Activated naive CD8-positive, alpha-beta T cell treated with anti-CD3 and anti-CD28 coated beads, Interleukin-2, amount 50 U/mL, for 24 hours (primary cell): ENCODE measurements around the gene LIPH.
"Not testable (repeated sequence)": the region's sequence is repeated elsewhere in the genome, so short reads cannot be mapped to it uniquely, and the experiment has no call there.

Experiments
- ATAC-seq: fragments of 150-1000 bp; cut with Tn5 transposase; one replicate; pipeline ENCODE4 v1.10.0; 2021
- DNase-seq: peaks from one replicate; pipeline ENCODE4 v3.0.0; 2021
- H3K27ac Mint-ChIP-seq: one replicate; pipeline ENCODE4 v1.8.0; 2021; ENCODE audit warnings: mild to moderate bottlenecking, mixed read lengths
- H3K27me3 Mint-ChIP-seq: one replicate; pipeline ENCODE4 v1.8.0; 2021; ENCODE audit warnings: mixed read lengths
- H3K36me3 Mint-ChIP-seq: one replicate; pipeline ENCODE4 v1.8.0; 2021; ENCODE audit warnings: low read depth, mixed read lengths
- H3K4me1 Mint-ChIP-seq: one replicate; pipeline ENCODE4 v1.8.0; 2021; ENCODE audit warnings: mixed read lengths
- H3K4me3 Mint-ChIP-seq: one replicate; pipeline ENCODE4 v1.8.0; 2021; ENCODE audit warnings: mild to moderate bottlenecking, moderate library complexity, mixed read lengths
- H3K9me3 Mint-ChIP-seq: one replicate; pipeline ENCODE4 v1.8.0; 2021; ENCODE audit warnings: mixed read lengths

Gene LIPH

DNA sequence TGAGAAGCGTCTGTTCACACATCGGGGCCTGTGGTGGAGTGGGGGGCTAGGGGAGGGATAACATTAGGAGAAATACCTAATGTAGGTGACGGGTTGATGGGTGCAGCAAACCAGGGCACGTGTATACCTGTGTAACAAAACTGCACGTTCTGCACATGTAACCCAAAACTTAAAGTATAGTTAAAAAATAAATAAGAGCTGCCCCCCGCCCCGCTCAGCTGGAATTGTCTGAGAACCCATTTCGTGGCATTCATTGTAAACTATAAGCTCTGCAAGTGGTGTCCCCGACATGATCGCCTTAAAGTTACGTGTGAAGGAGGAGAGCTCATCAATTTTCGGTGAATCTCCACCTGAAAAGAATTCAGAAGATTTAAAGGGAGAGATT, 7.3 kb upstream of the LIPH start:
- H3K27ac Mint-ChIP-seq, result no peak overlapping the region
- ATAC-seq, result no peak
- peaks cover 20% of the 10 kb centered on the region for H3K4me1 Mint-ChIP-seq
- H3K27me3 Mint-ChIP-seq, result peaks cover 2% of the 10 kb centered on the region
- no peaks in the 10 kb centered on the region for H3K36me3 Mint-ChIP-seq
- H3K4me3 Mint-ChIP-seq, result peak overlapping the region; percentile 74
- no peaks in the 10 kb centered on the region for H3K9me3 Mint-ChIP-seq
- DNase-seq, result no peak

DNA sequence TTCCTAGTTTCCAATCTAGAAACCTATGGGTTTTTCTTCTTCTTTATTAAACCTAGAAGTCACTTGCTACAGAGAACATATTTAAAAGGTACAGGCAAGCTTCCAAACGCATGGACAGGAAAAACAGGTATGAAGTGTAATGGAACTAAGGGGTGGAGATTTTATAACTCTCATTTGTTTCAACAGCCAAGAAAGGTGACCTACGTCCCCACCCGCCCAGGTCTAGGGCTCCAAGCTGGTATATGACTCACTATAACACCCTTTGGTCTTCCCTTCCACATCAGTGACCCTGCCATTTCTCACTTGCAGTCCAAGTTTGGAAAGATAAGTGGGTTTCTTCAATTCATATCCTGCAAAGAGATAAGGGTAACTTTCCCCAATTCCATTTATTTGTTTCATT, 6.0 kb upstream of the LIPH start:
- ATAC-seq (no peak), DNase-seq (no peak)
- Mint-ChIP-seq H3K27ac (no peak overlapping the region), H3K4me3 (no peak overlapping the region), H3K27me3 (peaks cover 2% of the 10 kb centered on the region), H3K4me1 (peaks cover 20% of the 10 kb centered on the region), H3K9me3 (no peaks in the 10 kb centered on the region), H3K36me3 (no peaks in the 10 kb centered on the region)

DNA sequence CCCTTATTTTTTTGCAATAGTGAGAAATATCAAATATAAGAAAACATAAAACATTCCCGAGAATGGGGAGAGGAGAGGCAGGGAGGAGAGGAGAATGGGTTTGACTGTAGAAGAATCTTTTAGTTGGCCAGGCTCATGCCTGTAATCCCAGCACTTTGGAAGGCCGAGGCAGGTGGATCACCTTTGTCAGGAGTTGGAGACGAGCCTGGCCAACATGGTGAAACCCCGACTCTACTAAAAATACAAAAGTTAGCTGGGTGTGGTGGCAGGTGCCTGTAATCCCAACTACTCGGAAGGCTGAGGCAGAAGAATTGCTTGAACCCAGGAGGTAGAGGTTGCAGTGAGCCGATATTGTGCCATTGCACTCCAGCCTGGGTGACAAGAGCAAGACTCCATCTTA, 4.3 kb upstream of the LIPH start:
- not testable (repeated sequence) for H3K36me3 Mint-ChIP-seq, H3K27ac Mint-ChIP-seq, H3K27me3 Mint-ChIP-seq, ATAC-seq, DNase-seq, H3K4me3 Mint-ChIP-seq, H3K9me3 Mint-ChIP-seq
- H3K4me1 Mint-ChIP-seq, result peaks cover 23% of the 10 kb centered on the region

DNA sequence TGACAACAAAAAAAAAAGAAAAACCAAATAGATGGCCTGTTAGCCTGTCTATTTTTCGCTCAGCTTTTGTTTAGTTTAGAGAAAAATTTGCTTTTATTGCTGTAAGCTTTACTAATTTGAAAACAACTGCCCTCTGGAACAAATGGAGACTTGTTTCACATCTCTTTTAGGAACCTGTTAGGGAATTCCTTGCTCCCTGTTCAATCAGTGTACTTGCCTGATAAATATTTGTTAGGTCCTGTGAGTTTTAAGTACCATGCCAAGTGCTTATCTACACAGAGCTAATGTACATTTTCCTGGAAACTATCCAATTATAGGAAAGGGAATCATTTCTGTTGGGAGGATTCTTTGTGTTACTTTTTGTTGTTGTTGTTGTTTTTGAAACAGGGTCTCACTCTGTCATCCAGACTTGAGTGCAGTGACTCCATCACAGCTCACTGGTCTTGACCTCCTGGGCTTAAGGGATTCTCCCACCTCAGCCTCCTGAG, 3.5 kb upstream of the LIPH start:
- H3K4me1 Mint-ChIP-seq, result peaks cover 18% of the 10 kb centered on the region
- DNase-seq (no peak), ATAC-seq (no peak)
- no peaks in the 10 kb centered on the region for H3K36me3 Mint-ChIP-seq
- no peaks in the 10 kb centered on the region for H3K9me3 Mint-ChIP-seq
- no peak overlapping the region for H3K27ac Mint-ChIP-seq
- H3K27me3 Mint-ChIP-seq, result peaks cover 2% of the 10 kb centered on the region
- no peak overlapping the region for H3K4me3 Mint-ChIP-seq

DNA sequence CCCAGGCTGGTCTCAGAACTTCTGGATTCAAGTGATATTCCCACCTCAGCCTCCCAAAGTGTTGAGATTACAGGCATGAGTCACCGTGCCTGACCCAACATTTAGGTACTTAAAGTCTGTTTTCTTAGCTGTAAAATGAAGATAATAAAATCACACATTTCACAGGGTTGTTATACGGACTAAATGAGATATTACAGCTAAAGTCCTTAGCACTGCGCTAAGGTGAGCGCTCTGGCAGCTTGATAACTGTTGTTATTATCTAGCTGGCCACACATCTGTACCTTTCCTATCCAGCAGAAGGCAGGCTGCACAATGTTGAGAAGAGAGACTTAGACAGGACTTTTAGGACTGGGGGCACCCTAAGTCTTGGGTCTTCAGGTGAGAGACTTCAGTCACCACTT, 2.7 kb upstream of the LIPH start:
- peaks cover 2% of the 10 kb centered on the region for H3K27me3 Mint-ChIP-seq
- no peaks in the 10 kb centered on the region for H3K9me3 Mint-ChIP-seq
- H3K4me1 Mint-ChIP-seq, result peaks cover 18% of the 10 kb centered on the region
- ATAC-seq (no peak), DNase-seq (no peak)
- no peaks in the 10 kb centered on the region for H3K36me3 Mint-ChIP-seq
- H3K27ac Mint-ChIP-seq, result no peak overlapping the region
- no peak overlapping the region for H3K4me3 Mint-ChIP-seq

DNA sequence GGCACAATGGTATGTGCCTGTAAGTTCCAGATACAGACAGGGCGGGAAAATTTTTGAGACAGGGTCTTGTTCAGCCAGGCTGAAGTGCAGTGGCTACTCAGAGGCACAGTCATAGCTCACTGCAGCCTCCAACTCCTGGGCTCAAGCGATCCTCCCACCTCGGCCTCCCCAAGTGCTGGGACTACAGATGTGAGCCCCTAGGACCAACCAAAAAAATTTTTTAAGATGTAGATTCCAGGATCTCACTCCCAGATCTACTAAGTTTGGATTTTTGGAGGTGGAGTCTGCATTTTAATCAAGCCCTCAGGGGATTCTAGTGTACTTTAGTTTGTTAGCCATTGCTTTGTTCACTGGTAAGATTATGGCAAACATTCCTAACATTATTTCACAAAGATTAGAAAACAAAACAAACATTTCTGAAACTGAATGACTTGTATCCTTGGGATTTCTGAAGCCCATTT, 2.7 kb downstream of the LIPH start:
- ATAC-seq (no peak), DNase-seq (no peak)
- Mint-ChIP-seq H3K4me1 (peaks cover 13% of the 10 kb centered on the region), H3K36me3 (no peaks in the 10 kb centered on the region), H3K27ac (no peak overlapping the region), H3K9me3 (no peaks in the 10 kb centered on the region), H3K4me3 (no peak overlapping the region), H3K27me3 (no peaks in the 10 kb centered on the region)

DNA sequence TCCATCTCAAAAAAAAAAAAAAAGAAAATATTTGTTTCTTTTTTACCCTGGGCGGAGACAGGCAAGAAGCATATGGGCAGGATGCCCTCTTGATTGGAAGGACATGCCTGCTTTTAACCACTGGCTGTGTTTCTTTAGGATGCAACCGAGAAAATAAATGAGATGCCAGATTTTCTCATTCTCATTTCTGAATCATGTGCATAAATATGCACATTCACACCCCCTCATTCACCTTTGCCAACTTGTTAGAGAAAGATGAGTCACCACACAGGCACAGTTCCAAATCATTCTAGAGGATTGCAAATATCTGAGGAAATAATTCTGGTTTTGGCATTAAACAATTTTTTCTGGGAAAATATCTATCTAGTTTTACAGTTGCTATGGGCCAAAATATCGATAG, 3.3 kb downstream of the LIPH start:
- no peaks in the 10 kb centered on the region for H3K9me3 Mint-ChIP-seq
- H3K4me3 Mint-ChIP-seq, result no peak overlapping the region
- H3K27me3 Mint-ChIP-seq, result no peaks in the 10 kb centered on the region
- peaks cover 13% of the 10 kb centered on the region for H3K4me1 Mint-ChIP-seq
- no peaks in the 10 kb centered on the region for H3K36me3 Mint-ChIP-seq
- no peak overlapping the region for H3K27ac Mint-ChIP-seq
- DNase-seq (no peak), ATAC-seq (no peak)

DNA sequence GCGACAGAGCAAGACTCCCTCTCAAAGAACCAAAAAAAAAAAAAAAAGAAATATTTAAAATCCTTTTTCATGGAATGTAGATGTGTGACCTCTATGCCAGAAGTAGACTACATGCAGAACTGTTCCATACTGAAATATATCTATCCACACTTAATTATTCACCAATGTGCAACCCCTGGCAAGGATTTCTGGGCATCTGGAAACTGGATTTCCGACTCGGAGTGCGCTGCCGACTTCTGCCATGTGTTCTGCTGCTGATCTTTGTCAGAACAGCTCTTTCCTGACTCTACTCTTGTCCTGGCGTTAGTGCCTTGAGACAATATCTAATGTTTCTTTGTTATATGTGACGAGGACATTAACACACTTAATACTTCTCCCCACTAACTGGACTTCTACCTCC, 11.7 kb downstream of the LIPH start:
- DNase-seq, result no peak
- Mint-ChIP-seq H3K9me3 (no peaks in the 10 kb centered on the region), H3K27me3 (peaks cover 2% of the 10 kb centered on the region), H3K27ac (no peak overlapping the region), H3K4me3 (no peak overlapping the region), H3K4me1 (peaks cover 10% of the 10 kb centered on the region), H3K36me3 (no peaks in the 10 kb centered on the region)
- no peak for ATAC-seq

DNA sequence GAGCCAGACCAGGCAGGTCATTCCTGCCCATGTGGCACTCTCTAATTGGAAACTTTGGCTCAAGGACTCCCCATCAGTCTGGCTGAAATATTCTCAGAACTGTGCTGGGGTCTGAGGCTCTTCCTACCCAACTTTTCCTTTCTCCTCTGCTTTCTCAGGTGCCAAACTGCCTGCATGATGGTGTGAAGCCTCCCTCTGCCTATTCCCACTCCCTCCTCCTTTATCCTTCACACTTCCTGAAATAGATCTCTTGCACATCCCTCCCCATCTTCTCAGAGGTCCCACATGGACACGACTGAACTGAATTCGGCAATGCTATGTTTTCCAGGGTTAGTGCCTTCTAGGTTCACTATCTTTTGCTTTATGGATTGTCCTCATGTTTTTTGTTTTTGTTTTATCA, 12.5 kb downstream of the LIPH start:
- no peak for DNase-seq
- peaks cover 10% of the 10 kb centered on the region for H3K4me1 Mint-ChIP-seq
- H3K9me3 Mint-ChIP-seq, result no peaks in the 10 kb centered on the region
- H3K36me3 Mint-ChIP-seq, result no peaks in the 10 kb centered on the region
- H3K27me3 Mint-ChIP-seq, result peaks cover 2% of the 10 kb centered on the region
- no peak for ATAC-seq
- H3K27ac Mint-ChIP-seq, result no peak overlapping the region
- no peak overlapping the region for H3K4me3 Mint-ChIP-seq

DNA sequence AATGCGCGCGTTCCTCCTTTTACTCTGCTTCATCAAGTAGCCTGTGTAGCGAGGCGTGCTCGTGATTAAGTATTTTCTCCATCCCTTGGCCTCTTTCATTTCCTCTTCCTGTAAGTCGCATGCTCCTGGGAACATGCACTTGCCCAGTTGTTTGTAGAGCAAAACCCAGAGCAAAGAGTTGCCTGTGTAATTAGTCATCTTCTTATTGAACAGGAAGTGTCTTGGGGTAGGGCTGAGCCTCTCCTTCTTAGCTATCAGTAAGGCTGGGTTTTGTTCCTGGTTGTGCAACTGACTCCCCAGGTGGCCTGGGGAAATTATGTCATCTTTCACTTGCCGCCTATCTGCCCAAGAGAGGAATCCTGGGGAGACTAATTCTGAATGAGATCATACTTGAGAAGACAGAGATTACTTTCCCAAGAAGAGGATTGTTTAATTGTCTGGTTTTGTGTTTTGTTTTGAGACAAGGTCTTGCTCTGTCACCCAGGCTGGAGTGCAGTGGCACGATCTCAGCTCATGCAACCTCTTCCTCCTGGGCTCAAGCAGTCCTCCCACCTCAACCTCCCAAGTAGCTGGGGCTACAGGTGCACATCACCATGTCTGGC, 14.9 kb downstream of the LIPH start:
- no peak overlapping the region for H3K4me3 Mint-ChIP-seq
- H3K27ac Mint-ChIP-seq, result peak overlapping the region; percentile 67
- peaks cover 1% of the 10 kb centered on the region for H3K27me3 Mint-ChIP-seq
- ATAC-seq (peak; percentile 97), DNase-seq (no peak)
- no peaks in the 10 kb centered on the region for H3K9me3 Mint-ChIP-seq
- H3K36me3 Mint-ChIP-seq, result no peaks in the 10 kb centered on the region
- peaks cover 10% of the 10 kb centered on the region for H3K4me1 Mint-ChIP-seq

DNA sequence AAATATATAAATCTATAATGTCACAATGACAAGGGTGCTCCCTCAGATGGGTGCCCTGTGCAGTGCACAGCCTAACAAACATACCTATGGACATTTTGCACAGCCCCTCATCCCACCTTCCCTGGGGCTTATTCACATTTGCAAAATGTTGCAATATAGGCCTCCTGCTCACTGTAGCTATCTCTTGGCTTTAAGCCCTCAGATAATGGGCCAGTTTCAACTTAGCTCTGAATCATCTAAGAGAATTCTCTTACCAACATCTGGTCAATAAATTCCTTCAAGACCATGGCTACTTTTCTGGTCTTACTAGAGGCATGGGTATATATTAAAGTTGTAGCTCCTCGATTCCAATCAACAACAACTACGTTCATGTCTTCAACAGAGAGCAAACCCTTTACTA, 17.9 kb downstream of the LIPH start:
- Mint-ChIP-seq H3K36me3 (no peaks in the 10 kb centered on the region), H3K4me3 (no peak overlapping the region), H3K4me1 (peaks cover 10% of the 10 kb centered on the region), H3K27ac (no peak overlapping the region), H3K9me3 (no peaks in the 10 kb centered on the region), H3K27me3 (no peaks in the 10 kb centered on the region)
- DNase-seq (no peak), ATAC-seq (no peak)

DNA sequence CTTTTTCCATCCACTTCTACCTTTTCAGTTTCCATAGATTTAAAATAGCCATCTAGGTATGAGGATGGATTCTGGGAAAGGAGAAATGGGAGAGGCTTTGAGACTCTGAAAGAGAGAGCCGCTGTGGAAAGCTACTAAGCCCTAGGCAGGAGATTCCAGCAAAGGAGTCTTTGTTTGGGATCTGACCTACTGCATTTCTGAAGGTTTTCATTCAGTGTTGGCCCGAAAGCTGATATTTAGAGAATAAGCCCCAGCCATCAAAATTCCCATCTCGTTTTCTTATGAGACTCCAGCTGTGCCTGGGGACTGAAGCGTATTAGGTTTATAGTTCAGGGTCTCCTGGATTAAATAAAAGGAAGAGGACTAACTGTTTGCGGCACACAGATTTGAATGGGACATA, 19.5 kb downstream of the LIPH start:
- H3K9me3 Mint-ChIP-seq, result no peaks in the 10 kb centered on the region
- peaks cover 10% of the 10 kb centered on the region for H3K4me1 Mint-ChIP-seq
- H3K27me3 Mint-ChIP-seq, result no peaks in the 10 kb centered on the region
- no peak for DNase-seq
- no peaks in the 10 kb centered on the region for H3K36me3 Mint-ChIP-seq
- H3K4me3 Mint-ChIP-seq, result no peak overlapping the region
- no peak overlapping the region for H3K27ac Mint-ChIP-seq
- ATAC-seq, result no peak

DNA sequence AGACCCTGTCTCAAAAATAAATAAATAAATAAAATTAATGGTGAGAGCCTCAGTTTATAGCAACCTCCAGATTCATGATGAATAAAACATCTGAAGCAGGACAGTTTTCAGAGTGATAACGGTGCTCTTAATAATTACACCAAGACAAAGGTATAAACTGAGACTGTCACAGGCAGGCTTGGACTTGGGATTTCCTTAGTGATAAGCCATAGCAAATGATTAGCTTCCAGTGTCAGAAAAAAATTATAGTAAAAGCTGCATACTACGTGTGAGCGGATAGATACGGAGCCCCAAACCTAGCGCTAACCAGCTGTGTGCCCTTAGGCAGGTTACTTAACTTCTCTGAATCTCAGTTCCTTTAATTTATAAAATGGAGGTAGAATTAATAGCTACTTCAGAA, 21.5 kb downstream of the LIPH start:
- Mint-ChIP-seq H3K9me3 (no peaks in the 10 kb centered on the region), H3K36me3 (no peaks in the 10 kb centered on the region), H3K27ac (no peak overlapping the region), H3K27me3 (peaks cover 4% of the 10 kb centered on the region), H3K4me3 (no peak overlapping the region), H3K4me1 (no peaks in the 10 kb centered on the region)
- DNase-seq, result no peak
- ATAC-seq, result no peak

DNA sequence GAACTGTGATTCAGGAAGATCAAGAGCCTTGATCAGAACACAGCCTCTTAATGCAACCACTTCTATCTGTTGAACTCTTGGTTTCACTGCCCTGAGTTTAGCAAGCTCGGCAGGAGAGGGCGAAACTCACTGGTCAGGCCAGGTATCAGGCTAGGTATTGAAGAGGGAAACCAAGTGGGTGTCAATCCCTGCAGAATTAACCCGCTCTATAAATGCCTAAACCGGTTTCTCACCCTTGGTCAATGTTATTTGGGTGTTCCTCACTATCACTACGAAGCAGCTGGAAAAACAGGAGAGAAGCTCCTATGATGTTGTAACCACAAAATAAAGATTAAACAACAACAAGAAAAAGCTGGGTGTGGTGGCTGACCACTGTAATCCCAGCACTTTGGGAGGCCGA, 23.9 kb downstream of the LIPH start:
- H3K27me3 Mint-ChIP-seq, result peaks cover 13% of the 10 kb centered on the region
- no peaks in the 10 kb centered on the region for H3K36me3 Mint-ChIP-seq
- H3K4me3 Mint-ChIP-seq, result no peak overlapping the region
- no peaks in the 10 kb centered on the region for H3K4me1 Mint-ChIP-seq
- no peak for DNase-seq
- ATAC-seq, result no peak
- no peak overlapping the region for H3K27ac Mint-ChIP-seq
- H3K9me3 Mint-ChIP-seq, result no peaks in the 10 kb centered on the region

DNA sequence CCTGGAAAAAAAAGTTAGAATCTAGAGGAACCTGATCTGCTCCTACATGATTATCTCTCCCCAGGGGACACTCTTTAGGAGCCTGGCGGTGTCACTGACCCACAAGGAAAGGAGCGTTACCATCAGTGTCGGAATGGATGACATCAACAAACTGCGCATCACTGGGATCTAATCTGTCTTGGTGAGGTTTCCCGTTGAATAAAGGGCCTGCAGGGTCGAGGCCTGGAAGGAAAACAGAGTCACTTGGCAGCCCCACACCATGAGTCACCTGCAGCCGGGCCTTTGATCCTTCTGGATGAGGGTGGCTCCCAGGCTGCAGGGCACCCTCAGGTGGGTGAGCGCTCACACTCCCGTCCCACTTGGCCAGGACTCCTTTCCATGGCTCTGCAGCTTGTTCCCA, 25.0 kb downstream of the LIPH start:
- ATAC-seq, result no peak
- Mint-ChIP-seq H3K27me3 (peaks cover 14% of the 10 kb centered on the region), H3K36me3 (no peaks in the 10 kb centered on the region), H3K4me3 (no peak overlapping the region), H3K4me1 (no peaks in the 10 kb centered on the region), H3K27ac (no peak overlapping the region), H3K9me3 (no peaks in the 10 kb centered on the region)
- DNase-seq, result no peak

DNA sequence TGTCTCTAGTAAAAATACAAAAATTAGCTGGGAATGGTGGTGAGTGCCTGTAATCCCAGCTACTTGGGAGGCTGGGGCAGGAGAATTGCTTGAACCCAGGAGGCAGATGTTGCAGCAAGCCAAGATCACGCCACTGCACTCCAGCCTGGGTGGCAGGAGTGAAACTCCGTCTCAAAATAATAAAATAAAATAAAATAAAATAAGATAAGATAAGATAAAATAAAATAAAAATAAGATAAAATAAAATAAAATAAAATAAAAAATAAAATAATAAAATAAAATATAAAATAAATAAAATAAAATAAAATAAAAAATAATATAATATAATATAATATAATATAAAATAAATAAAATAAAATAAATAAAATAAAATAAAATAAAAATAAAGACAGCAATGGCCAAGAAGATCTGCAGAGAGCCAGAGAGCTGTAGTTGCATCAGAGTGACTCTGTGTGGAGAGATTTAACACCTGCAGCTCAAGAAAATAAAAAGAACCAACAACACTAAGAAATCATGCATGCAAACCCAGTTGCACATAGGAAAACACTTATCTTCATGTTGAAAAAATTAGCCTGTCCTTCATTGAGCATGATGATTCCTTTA, 25.9 kb downstream of the LIPH start:
- no peaks in the 10 kb centered on the region for H3K9me3 Mint-ChIP-seq
- no peak overlapping the region for H3K27ac Mint-ChIP-seq
- ATAC-seq (no peak), DNase-seq (no peak)
- H3K4me1 Mint-ChIP-seq, result no peaks in the 10 kb centered on the region
- H3K36me3 Mint-ChIP-seq, result no peaks in the 10 kb centered on the region
- peaks cover 18% of the 10 kb centered on the region for H3K27me3 Mint-ChIP-seq
- no peak overlapping the region for H3K4me3 Mint-ChIP-seq
